Islet precursor cell (in vitro differentiated cells): ENCODE measurements around the gene MRPL11.

Experiments
- DNase-seq: peaks from one replicate; pipeline ENCODE4 v3.0.0-alpha.2; 2018

The MRPL11 gene

DNA sequence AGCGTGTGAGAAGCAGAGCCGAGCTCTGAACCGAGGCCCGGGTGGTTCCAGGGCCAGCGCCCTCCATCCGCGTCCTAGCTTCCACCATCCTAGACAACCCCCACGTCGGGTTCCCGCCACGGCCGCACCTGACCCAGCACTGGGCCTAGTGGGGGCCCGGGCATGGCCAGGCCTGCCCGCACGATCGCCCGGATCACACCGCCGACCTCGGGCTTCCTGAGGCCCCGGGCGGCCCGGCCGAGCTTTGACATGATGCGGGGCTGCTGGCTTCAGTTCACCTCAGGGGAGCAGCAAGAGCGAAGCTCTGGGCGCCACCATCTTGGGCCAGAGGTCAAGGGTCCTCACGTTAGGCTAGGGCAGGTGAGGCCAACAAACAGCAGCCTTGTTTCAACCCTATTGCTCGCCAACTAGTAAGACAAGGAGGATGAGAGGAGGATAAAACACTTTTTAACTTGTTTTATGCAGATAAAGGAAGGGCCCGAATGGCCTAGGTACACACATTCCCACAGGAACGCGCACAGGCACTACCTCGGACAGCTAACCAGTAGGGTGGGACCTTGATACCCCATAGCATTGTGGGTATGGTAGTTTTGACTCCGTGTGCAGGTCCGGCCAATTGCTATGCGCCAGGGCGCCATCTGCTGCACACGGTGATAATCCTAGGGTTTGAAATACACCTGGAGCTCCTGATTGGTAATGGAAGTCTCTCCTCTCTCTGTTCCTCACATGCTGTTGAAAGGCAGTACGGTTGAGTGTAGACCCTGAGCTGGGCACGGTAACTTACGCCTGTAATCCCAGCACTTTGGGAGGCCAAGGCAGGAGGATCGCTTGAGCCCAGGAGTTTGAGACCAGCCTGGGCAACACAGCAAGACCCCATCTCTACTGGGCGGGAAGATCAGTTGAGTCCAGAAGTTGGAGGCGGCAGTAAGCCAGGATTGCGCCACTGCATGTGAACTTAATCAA, at the start of gene MRPL11:
Gene MRPL11 (minus strand): TSS at position 345 of the 963 bp plus-strand sequence. CDS start 94 bp downstream, at position 251.
- peak; percentile 96 for DNase-seq

DNA sequence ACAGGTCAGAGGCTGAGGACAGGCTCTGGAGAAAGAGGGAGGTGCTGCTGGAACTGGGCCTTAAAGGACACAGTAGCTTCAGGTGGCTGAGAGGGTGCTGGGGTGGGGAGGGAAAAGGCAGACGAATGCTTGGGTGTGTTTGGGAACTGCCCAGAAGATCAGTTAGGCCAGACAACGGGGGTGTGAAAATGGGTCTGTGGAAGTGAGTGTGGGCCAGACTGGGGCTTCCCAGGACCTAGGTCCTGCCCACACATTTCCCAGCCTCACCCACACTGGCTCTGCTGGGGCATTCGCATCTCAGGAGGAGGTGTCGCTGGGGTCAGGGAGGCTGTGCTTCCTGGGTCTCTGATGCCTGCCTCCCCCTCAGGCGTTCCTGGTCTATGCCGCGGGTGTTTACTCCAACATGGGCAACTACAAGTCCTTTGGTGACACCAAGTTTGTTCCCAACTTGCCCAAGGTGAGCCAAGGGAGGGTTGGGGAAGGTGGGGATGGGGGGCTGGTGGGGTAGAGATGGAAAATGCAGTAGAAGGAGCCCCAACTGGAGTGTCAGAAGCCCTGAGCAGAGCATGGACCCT, 46.2 kb upstream of the MRPL11 start:
- no peak for DNase-seq

DNA sequence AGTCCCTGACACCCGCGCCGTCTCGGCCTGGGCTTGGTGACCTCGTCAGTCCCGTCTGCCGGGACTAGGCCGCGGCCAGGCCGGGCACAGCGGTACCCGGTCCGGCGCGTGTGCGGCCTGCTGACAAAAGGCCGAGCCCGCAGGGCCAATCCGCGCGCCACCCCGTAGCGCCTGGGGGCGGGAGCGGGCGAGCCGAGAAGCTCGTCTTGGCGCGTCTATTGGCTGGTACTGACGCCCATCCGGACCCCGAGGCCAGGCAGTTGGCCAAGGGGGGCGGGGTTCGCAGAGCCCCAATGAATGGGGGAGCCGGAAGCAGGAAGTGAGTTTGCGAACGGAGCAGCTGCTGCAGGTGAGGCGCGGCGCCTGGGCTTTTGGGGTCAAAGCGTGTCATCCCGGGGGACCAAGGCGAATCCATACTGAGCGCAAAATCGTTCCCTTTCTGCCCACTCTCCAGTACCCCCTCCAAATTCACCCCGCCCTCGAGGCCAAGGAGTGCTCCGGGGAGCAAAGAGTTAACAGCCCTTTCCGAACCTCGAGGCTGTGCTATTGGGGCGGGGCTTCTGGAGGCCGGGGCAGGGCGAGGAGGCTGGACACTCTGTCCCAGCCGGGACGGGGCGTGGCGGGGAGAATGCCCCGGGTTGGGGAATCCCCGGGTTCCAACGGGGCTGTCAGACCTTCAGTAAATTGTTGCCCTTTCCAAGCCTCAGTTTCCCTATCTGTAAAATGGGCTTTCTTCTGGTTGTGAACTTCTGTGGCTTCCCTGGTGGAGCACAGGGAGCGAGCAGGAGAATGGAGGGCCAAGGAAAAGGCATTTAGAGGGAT, 41.7 kb upstream of the MRPL11 start, which contains the start of gene DPP3:
Gene DPP3 (plus strand): TSS at position 318 of the 822 bp plus-strand sequence. CDS start 1,767 bp downstream, outside the sequence.
- peak; percentile 98 for DNase-seq

DNA sequence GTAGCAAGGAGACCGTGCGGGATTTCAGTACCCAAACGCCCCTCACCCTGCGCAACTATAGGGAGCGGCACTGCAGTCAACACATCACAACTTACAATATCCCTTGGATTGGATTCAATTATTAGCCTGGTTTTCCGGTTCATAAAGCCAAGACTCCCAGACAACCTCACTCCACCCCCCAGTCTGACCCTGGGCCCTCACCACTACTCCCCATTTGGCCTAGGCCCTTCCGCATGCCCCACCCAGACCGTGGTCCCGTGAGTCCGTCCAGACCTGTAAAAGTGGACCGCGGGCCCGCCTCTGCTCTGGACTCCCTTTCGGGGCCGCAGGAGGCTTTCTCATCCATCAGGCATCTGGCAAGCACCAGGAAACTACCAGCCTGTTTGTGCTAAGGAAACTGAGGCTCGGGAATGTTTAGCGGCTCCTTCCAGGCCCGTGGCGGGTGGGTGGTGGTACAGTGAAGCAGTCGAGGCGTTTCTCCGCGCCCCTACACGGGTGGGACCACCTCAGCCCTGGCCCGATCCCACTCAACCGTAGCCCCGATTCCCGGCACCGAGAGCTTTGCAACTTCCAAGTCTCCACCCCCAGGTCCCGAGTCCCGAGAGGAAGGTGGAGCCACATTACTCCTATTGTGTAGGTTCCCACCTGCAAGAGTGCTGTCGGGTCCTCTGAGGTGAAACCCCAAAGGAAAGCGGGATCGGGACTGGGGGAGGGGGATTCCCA, 40.9 kb upstream of the MRPL11 start:
- peak; percentile 69 for DNase-seq

DNA sequence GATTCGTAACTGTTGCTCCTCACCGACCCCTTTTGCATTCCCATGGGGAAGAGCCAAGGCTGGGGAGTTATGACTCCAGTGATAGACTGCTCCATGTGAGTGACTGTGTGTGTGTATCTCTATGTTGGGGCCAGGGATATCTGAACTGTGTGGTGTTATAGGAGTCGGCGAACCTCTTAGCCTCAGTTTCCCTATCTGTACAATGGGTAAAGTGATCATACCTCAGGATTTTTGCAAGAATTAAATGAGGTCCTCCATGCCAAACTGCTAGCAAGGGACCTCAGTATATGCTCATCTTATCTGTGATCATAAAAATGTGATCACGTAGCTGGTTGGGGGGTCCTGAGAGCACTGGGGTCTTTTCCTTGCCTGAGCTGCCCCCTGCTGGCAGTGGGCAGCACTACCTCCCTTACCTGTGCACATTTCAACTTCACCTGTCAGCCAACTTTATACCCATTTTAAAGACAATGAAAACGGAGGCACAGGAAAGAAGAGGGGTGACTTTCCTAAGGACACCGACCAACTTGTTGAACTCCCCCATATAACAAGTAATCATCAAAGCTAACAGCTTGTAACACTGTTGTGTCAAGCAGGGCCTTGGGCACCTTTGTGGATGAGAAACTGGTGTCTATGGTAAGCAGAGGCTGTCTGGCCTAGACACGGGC, 40.2 kb upstream of the MRPL11 start:
- no peak for DNase-seq

DNA sequence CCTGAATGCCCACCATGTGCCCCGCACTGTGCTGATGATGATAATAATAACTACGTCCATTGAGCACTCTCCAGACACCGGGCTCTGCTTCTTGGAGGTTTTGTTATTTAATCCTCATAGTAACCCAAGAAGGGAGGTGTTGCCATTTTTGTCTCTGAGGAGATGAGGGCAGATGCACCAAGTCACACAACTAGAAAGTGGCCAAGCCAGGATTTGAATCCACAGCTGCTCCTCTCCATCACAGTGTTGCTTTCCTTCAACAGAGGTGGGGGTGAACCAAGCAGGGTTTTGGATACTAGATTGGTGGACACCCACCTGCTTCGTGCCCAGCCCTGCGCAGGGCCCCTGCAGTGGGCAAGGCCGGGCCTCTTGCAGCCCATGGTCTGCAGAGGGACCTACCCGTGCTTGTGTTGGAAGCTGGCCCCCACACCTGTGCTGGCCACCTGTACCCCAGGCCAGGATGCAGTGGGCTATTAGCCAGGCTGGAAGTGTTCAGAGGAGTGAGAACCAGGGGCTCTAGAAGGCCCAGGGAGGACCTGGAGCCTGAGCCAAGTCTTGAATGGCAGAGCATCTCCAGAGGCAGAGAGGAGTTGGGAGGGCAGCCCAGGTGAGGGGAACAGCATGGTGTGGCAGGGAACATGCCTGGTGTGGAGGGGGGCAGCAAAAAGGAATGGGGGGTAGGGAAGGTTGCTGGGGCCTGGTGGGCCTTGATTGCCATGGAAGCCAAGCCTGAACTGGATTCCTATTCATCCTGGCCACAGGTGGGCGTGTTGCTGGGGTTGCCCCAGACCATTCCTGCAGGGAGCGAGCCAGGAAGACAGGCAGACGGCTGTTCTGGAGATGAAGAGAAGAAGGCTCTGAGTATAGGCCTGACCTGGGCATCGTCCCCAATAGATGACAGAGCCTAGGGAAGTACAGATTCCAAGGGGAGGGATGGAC, 38.9 kb upstream of the MRPL11 start:
- no peak for DNase-seq

DNA sequence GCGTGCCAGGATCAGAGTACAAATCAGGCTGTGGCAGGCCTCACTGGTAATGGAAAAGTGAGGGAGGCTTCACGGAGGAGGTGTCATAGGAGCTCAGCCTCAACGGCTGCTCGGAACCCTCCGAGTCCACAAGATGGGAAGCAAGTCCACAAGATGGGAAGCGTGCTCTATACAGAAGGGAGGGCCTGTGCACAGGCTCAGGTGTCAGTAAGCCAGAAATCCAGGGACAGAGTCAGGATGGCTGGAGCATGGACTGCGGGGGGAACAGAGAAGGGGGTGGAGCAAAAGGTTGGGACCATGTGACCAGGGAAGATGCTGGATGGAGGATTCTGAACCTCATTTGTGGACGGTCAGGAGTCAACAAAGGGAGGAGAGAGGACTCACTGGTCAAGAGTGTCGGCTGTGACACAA, 38.2 kb upstream of the MRPL11 start:
- no peak for DNase-seq

DNA sequence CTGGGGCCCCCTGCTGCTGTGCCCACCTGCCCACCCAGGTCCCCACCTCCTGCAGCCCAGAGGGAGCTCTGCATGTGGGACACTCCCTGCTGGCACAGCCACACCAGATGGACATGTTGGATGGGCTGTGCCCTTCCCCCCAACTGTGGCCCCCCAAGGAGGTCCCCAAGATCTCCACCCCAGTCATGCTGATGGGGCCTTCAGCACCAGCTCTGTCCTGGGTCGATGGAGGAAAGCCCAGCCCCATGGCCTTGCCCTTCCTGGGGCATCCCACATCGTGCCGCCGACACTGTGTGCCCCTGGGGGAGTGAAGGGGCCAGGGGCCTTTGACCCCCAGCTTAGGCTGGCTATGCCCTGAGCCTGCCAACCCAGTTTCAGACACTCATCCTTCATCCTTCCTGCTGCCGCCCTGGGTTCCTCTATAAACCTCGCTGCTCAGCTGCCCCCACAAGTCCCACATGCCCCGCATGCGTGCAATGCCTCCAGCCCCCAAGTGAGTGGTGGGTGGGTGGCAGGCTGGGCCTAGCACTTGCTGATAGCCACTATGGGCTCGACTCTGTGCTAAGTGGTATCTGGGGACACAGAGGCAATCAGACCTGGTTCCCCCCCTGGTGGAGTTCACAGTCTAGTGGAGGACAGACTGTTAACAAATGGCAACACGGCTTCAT, 37.7 kb upstream of the MRPL11 start:
- DNase-seq, result no peak

DNA sequence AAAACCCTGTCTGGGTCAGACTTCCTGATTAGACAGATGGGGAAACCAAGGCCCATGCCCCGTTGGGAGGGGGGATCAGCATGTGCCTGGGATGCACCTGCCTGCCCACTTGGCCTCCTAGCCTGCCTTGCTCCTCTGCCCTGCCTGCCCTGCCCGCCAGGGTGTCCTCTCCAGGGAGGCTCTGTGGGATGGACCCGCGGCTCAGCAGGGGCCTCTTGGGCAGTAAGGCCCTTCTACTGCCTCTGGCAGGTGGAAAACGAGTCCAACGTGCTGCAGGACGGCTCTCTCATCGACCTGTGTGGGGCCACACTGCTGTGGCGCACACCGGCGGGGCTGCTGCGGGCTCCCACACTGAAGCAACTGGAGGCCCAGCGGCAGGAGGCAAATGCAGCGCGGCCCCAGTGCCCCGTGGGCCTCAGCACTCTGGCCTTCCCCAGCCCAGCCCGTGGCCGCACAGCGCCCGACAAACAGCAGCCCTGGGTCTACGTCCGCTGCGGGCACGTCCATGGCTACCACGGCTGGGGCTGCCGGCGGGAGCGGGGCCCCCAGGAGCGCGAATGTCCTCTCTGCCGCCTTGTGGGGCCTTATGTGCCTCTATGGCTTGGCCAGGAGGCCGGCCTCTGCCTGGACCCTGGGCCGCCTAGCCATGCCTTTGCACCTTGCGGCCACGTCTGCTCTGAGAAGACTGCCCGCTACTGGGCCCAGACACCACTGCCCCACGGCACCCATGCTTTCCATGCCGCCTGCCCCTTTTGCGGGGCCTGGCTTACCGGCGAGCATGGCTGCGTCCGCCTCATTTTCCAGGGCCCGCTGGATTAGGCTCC, 36.9 kb upstream of the MRPL11 start:
- no peak for DNase-seq

DNA sequence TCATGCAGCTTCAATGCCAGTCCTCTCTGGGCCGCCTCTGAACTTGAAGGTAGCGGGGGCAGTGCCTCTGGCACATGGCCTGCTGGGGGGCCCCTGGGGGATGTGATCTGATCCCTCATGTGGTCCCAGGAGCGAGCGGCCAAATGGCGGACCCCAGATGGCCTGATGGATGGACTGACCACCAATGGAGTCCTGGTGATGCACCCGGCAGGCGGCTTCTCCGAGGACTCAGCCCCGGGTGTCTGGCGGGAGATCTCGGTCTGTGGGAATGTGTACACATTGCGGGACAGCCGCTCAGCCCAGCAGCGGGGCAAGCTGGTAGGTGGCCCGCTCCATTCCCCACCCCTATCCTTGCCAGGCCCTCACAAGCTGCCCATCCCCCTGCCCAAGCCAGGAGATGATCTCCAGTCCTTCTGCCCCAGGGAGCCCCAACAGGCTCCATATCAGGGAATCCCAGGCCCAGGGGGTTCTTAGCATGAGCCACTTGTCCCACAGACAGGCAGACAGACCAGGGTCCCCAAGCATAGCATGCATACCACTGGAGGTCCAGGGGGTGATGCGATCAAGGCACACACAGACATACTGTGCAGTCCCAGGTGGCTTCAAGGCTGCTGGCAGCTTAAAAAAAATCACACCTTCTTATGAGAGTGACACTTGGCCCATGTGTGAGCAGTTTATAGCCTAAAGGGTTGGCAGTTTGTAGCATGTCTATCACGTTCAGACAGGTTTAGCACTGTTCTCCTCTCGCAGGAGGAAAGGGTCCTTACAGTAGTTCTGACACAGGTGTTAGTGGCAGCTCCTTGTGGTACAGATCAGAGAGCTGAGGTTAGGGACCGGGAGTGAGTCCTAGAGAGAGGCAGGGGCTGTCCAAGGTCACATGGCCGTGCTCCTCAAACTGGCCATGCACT, 35.2 kb upstream of the MRPL11 start:
- DNase-seq, result no peak

DNA sequence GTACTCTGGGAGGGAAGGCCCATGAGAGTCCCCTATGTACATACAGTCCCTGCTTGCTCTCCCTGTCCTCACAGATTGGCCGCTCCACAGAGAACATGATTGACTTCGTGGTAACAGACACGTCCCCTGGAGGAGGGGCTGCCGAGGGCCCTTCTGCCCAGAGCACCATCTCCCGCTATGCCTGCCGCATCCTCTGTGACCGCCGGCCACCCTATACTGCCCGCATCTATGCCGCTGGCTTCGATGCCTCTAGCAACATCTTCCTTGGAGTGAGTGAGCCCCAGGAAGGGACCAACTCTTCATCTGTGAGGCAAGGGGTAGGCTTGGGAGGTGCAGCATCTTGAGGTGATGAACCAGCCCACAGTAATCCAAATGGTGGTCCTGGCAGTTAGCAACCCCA, 34.5 kb upstream of the MRPL11 start:
- DNase-seq, result no peak

DNA sequence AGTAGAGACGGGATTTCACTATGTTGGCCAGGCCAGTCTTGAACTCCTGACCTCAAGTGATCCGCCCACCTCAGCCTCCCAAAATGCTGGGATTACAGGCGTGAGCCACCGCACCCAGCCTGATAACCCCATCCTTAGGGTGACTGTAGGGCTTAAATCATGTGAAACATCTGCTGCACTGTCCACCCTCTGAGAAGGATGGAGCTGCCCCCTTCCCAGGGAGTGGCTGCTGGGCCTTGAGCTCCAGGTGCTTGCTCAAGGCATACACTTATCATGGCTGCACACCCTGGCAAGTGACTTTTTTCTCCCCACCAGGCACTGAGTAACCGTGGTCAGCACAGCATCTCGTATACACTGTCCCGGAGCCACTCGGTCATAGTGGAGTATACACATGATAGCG, 33.4 kb upstream of the MRPL11 start:
- DNase-seq, result no peak

DNA sequence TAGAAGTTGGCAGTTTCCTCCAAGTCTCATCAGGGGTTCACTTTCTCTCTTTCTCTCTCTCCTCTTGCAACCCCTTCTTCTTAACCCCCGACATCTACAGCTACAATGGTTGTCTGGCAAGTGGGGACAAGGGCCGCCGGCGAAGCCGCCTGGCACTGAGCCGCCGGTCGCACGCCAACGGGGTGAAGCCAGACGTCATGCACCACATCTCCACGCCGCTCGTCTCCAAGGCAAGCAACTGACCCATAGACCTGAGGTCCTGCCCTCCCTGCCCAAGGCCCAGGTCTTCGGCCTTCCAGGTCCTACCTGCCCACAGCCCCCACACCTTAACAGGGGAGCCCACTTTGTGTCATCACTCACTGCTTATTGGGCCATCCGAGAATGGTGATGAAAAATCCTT, 32.5 kb upstream of the MRPL11 start:
- DNase-seq, result no peak

DNA sequence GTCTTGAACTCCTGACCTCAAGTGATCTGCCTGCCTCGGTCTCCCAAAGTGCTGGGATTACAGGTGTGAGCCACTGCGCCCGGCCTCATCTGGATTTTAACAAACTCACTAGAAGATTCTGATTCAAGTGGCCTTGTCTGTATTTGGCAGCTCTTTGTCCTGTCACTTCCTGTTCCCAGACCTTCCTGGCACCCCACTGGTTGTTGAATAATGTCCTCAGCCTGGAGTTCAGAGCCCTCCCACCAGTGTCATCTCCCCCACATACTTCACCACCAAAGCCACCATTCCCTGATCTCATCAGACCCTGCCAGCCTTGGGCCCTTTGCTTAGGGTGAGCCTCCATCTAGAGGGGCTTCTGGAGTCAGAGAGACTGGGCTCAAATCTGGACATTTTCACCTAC, 31.4 kb upstream of the MRPL11 start:
- no peak for DNase-seq

DNA sequence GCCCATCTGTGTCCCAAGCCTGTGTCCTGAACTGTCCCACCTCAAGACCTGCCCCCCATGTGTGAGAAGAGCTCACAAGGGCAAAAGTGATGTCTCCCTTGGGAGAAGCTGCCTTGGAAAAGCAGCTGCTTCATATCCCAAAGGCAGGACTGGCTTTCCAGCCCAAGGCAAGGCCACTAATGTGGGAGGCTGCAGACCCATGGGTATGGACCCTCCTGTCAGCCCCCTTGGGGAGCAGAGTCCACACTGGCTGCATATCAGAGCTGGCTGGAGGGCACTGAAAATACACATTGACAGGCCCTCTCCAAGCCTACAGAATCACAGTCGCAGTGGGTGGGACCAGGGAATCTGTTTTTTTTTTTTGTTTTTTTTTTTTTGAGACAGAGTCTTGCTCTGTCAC, 30.8 kb upstream of the MRPL11 start:
- no peak for DNase-seq

DNA sequence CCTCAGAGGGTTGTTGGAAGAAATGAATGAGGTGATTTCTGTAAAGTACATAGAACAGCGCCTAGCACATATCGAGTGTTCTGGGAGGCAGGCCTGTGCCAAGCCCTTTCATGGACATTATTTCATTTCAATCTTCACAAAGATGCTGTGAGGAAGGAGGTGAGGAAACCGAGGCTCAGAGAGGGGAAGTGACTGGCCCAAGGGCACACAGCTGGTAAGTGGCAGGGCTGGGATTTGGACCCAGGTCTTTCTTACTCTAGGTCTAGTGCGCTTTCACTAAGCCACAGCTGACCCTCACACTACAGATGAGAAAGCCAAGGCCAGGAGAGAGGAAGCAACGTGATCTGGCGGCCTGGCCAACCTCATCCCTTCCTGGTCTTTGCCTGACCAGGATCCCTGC, 30.0 kb upstream of the MRPL11 start:
- no peak for DNase-seq

DNA sequence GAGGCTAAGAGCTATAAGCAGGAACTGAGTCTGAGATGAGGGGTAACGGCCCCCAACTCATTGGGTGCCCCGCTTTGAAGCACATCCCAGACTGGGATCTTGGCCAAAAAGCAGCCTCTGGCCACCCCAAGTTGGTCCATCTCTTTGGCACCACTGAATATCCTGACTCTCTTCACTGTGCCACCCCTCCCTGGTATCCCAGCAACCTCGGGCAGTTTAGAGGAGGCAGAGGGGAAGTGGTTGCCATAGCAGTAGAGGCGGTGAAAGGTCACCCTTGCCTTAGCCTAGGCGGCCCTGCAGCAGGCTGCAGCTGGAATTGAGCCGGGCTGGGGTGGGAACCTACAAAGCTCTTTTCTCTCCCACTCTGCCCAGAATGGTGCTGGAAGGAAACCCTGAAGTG, 29.1 kb upstream of the MRPL11 start:
- DNase-seq, result no peak

DNA sequence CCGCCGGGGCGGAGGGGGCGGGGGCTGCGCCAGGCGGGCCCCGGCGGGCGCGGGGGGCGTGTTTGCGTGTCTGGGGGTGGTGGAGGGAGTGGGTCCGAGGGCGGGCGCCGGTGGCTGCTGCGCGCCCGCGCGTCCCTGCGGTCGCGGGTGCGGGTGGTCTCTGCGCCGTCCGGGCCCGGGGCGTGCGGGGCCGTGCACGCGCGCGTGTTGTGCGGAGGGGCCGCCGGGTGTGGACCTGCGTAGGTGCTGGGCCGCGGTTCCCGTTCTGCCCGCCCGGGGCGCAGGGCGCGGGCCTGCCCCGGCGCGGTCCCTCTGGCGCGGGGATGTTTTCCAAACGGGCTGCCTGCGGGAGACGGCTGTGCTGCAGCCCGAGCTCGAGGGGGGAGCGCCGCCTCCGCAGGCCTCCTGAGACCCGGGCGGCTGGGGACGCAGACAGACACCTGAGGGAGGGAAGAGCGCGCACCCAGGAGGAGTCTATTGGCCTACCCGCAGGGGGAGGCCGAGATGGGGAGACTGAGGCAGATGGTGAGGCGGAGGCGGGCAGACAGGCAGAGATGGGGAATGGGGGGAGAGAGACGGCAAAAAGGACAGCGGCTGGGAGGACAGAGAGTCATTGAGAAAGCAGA, 28.5 kb upstream of the MRPL11 start:
- peak; percentile 68 for DNase-seq
